PC-9 (cell line): ENCODE data around the gene LYRM7. TPM values are rescaled to one million over a fixed set of nuclear protein-coding genes. Genes with fewer than 3 reads are reported as not detected.

Source experiments
- BruUV-seq: library from RNA; stranded (reverse); fragments of 400-500 nt; replicated peaks from 2 replicates; lab custom pipeline; 2021; lab: Mats Ljungman, UMichigan
- CTCF ChIA-PET: fragments of 300-600 bp; sonication (Branson Sonifier 250); formaldehyde crosslinking; loops from one replicate; lab custom pipeline; 2022; ENCODE audit warnings: antibody characterized with exemption; lab: Charles Lee
- POLR2A ChIA-PET: fragments of 300-600 bp; sonication (Branson Sonifier 250); formaldehyde crosslinking; loops from one replicate; lab custom pipeline; 2022; ENCODE audit warnings: antibody characterized with exemption; ENCODE audit not compliant: unreplicated experiment; lab: Charles Lee
- DNase-seq, 2 experiments: peaks; one replicate each; pipeline versions ENCODE4 v3.0.0 to v3.0.0-alpha.2; 2015 to 2022; ENCODE audit warnings: mixed read lengths in 1 of 2
- H2AFZ ChIP-seq: fragments of 200-600 bp; sonication (generic); 2 replicates; pipeline ENCODE4 v1.8.1; 2017; ENCODE audit warnings: antibody characterized with exemption
- H3F3A ChIP-seq: fragments of 200-600 bp; sonication (generic); 2 replicates; pipeline ENCODE4 v1.8.1; 2017; ENCODE audit warnings: antibody characterized with exemption, mild to moderate bottlenecking, low read depth; ENCODE audit not compliant: insufficient read depth
- H3K27ac ChIP-seq: fragments of 200-600 bp; sonication (generic); 2 replicates; pipeline ENCODE4 v1.6.1; 2016; ENCODE audit warnings: mixed run types
- H3K27me3 ChIP-seq: fragments of 200-600 bp; sonication (generic); 2 replicates; pipeline ENCODE4 v1.6.1; 2016; ENCODE audit warnings: low read depth, mixed run types; ENCODE audit not compliant: insufficient read depth
- H3K36me3 ChIP-seq: fragments of 200-600 bp; sonication (generic); 2 replicates; pipeline ENCODE4 v1.6.1; 2016; ENCODE audit warnings: low read depth, mixed run types
- H3K4me1 ChIP-seq: fragments of 200-600 bp; sonication (generic); replicated peaks from 2 replicates; pipeline ENCODE4 v1.6.1; 2016; ENCODE audit warnings: mixed run types; ENCODE audit not compliant: insufficient read depth
- H3K4me2 ChIP-seq: fragments of 200-600 bp; sonication (generic); 2 replicates; pipeline ENCODE4 v1.6.1; 2017; ENCODE audit warnings: mixed run types
- H3K4me3 ChIP-seq: fragments of 200-600 bp; sonication (generic); 2 replicates; pipeline ENCODE4 v1.6.1; 2016; ENCODE audit warnings: mixed run types
- H3K79me2 ChIP-seq: fragments of 200-600 bp; sonication (generic); 2 replicates; pipeline ENCODE4 v1.6.1; 2017; ENCODE audit warnings: low read depth, mixed run types
- H3K9me2 ChIP-seq: fragments of 200-600 bp; sonication (generic); 2 replicates; pipeline ENCODE4 v1.8.1; 2017; ENCODE audit warnings: mild to moderate bottlenecking; ENCODE audit not compliant: insufficient read depth
- H3K9me3 ChIP-seq: fragments of 200-600 bp; sonication (generic); 2 replicates; pipeline ENCODE4 v1.8.1; 2016; ENCODE audit warnings: low read depth; ENCODE audit not compliant: insufficient read depth
- H4K20me1 ChIP-seq: fragments of 200-600 bp; sonication (generic); 2 replicates; pipeline ENCODE4 v1.8.1; 2017; ENCODE audit not compliant: insufficient read depth
- EZH2 ChIP-seq: fragments of 200-600 bp; sonication (generic); IDR thresholded peaks from 2 replicates; pipeline ENCODE4 v1.8.0; 2017; ENCODE audit warnings: antibody characterized with exemption, low read depth
- intact Hi-C: fragments of 100-400 bp; cut with micrococcal nuclease; formaldehyde crosslinking; loops from one replicate; pipeline ENCODE4 v1.10.0; 2022; ENCODE audit not compliant: unreplicated experiment
- total RNA-seq: library from RNA; stranded (reverse); gene quantifications from 2 replicates; pipeline ENCODE4 v1.2.3, GENCODE V29; 2021
- TF ChIP-seq, protein P1 (sequence below): fragments of 200-600 bp; sonication (generic); conservative IDR thresholded peaks from 2 replicates; pipeline ENCODE4 v1.6.1; 2017; ENCODE audit warnings: mixed run types, antibody characterized with exemption, mild to moderate bottlenecking, moderate library complexity

Gene LYRM7
- total RNA-seq, 1 experiment from 2014 or later: 9.5 TPM

DNA sequence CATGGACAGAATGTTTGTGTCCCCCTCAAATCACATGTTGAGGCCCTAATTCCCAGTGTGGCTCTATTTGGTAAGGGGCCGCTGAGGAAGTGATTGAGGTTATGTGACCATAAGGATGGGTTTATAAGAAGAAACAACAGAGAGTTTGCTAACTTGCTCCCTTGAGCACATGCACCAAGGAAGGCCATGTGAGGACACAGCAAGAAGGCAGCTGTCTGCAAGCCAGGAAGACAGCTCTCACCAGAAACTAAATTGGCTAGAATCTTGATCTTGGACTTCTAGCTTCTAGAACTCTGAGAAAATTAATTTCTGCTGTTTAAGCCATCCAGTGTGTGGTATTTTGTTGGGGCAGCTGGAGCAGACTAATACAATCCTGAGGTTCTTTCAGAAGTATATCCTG, 57.9 kb downstream of the LYRM7 start:
- no peak overlapping the region for H2AFZ ChIP-seq
- H4K20me1 ChIP-seq: no peaks in the 10 kb centered on the region
- ChIA-PET CTCF (no interaction called here), POLR2A (no interaction called here)
- H3K79me2 ChIP-seq: no peaks in the 10 kb centered on the region
- H3K27me3 ChIP-seq: no peaks in the 10 kb centered on the region
- H3K4me3 ChIP-seq: no peak overlapping the region
- H3K4me2 ChIP-seq: no peak overlapping the region
- no TSS peak for BruUV-seq
- no peaks in the 10 kb centered on the region for H3K9me3 ChIP-seq
- H3K9me2 ChIP-seq: no peaks in the 10 kb centered on the region
- H3K36me3 ChIP-seq: no peaks in the 10 kb centered on the region
- no peaks in the 10 kb centered on the region for H3K4me1 ChIP-seq
- no peak overlapping the region for H3K27ac ChIP-seq
- DNase-seq: no peak
- intact Hi-C loops: no loop called here
- no peaks in the 10 kb centered on the region for H3F3A ChIP-seq
- TF ChIP-seq, protein P1, sequence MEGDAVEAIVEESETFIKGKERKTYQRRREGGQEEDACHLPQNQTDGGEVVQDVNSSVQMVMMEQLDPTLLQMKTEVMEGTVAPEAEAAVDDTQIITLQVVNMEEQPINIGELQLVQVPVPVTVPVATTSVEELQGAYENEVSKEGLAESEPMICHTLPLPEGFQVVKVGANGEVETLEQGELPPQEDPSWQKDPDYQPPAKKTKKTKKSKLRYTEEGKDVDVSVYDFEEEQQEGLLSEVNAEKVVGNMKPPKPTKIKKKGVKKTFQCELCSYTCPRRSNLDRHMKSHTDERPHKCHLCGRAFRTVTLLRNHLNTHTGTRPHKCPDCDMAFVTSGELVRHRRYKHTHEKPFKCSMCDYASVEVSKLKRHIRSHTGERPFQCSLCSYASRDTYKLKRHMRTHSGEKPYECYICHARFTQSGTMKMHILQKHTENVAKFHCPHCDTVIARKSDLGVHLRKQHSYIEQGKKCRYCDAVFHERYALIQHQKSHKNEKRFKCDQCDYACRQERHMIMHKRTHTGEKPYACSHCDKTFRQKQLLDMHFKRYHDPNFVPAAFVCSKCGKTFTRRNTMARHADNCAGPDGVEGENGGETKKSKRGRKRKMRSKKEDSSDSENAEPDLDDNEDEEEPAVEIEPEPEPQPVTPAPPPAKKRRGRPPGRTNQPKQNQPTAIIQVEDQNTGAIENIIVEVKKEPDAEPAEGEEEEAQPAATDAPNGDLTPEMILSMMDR: no peak
- no peak for TF ChIP-seq EZH2

DNA sequence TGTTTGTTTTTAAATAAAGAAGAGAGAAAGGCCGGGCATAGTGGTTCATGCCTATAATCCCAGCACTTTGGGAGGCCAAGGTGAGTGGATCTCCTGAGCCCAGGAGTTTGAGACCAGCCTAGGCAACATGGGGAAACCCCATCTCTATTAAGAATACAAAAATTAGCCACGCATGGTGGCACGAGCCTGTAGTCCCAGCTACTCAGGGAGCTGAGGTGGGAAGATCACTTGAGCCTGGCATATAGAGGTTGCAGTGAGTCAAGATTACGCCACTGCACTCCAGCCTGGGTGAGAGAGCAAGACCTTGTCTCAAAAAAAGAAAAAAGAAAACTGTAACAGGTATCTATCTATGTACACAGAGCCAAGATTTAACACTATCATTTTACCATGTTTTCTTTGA, 58.9 kb downstream of the LYRM7 start:
- TF ChIP-seq EZH2: no peak
- TF ChIP-seq, protein P1: no peak
- CTCF ChIA-PET: no interaction called here
- BruUV-seq: no TSS peak
- intact Hi-C loops: no loop called here
- no peak for DNase-seq
- Histone ChIP-seq H3K27me3 (no peaks in the 10 kb centered on the region), H3K9me3 (no peaks in the 10 kb centered on the region), H3K4me1 (no peaks in the 10 kb centered on the region), H3K9me2 (no peaks in the 10 kb centered on the region), H3K79me2 (no peaks in the 10 kb centered on the region), H3K36me3 (no peaks in the 10 kb centered on the region), H3K27ac (no peak overlapping the region), H3F3A (no peaks in the 10 kb centered on the region), H3K4me3 (no peak overlapping the region), H3K4me2 (no peak overlapping the region), H2AFZ (no peak overlapping the region), H4K20me1 (no peaks in the 10 kb centered on the region)
- POLR2A ChIA-PET: no interaction called here

DNA sequence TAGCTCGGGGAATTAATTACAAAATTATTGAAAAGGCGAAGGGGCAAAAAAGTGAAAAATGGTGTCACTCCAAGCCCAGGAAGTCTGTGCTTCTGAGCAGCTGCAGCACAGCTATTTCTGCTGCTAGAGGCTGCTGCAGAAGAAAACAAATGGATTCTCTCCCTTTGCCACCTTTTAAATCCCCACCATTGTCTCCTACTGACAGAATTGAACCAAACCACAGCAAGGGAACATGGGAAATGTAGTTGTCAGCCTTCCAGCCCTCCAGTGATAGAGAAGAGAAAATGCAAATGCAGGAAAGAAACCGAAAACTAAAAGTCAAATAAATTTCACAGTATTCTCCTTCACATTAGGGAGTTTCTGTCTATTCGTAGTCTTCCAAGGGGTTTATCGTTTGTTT, 59.7 kb downstream of the LYRM7 start:
- CTCF ChIA-PET: no interaction called here
- no peaks in the 10 kb centered on the region for H3K9me3 ChIP-seq
- no peaks in the 10 kb centered on the region for H3K4me1 ChIP-seq
- no peak for TF ChIP-seq EZH2
- TF ChIP-seq, protein P1: no peak
- H3F3A ChIP-seq: no peaks in the 10 kb centered on the region
- no peak overlapping the region for H3K4me2 ChIP-seq
- BruUV-seq: no TSS peak
- no peak overlapping the region for H2AFZ ChIP-seq
- no peak overlapping the region for H3K4me3 ChIP-seq
- H3K79me2 ChIP-seq: no peaks in the 10 kb centered on the region
- intact Hi-C loops: no loop called here
- no peaks in the 10 kb centered on the region for H3K36me3 ChIP-seq
- no peak overlapping the region for H3K27ac ChIP-seq
- no peaks in the 10 kb centered on the region for H3K27me3 ChIP-seq
- POLR2A ChIA-PET: no interaction called here
- no peaks in the 10 kb centered on the region for H4K20me1 ChIP-seq
- no peak for DNase-seq
- no peaks in the 10 kb centered on the region for H3K9me2 ChIP-seq
